ENCODE data around the gene KLF7.

Gene KLF7

GRCh38 chr2:207091176-207091575 lies 74.6 kb downstream of the KLF7 start:
- no peak for DNase-seq (ENCODE audit: low read depth)

GRCh38 chr2:207090389-207090788 lies 75.4 kb downstream of the KLF7 start:
- DNase-seq (ENCODE audit: low read depth) = no peak

GRCh38 chr2:207088839-207089238 lies 76.9 kb downstream of the KLF7 start:
- no peak for DNase-seq (ENCODE audit: low read depth)

GRCh38 chr2:207088276-207088675 lies 77.5 kb downstream of the KLF7 start:
- no peak for DNase-seq (ENCODE audit: low read depth)

- no peak for DNase-seq (ENCODE audit: low read depth)
Observed at GRCh38 chr2:207087046-207087902, 78.5 kb downstream of the KLF7 start.

GRCh38 chr2:207086136-207086535 lies 79.6 kb downstream of the KLF7 start:
- DNase-seq (ENCODE audit: low read depth) = no peak

GRCh38 chr2:207085110-207085509 lies 80.6 kb downstream of the KLF7 start:
- DNase-seq (ENCODE audit: low read depth) = no peak

- no peak for DNase-seq (ENCODE audit: low read depth)
Observed at GRCh38 chr2:207083361-207084110, 82.2 kb downstream of the KLF7 start.

GRCh38 chr2:207082619-207083018 lies 83.1 kb downstream of the KLF7 start:
- DNase-seq (ENCODE audit: low read depth) = no peak

GRCh38 chr2:207078186-207078798 lies 87.5 kb downstream of the KLF7 start:
- no peak for DNase-seq (ENCODE audit: low read depth)

- DNase-seq (ENCODE audit: low read depth) = no peak
Observed at GRCh38 chr2:207077266-207077665, 88.5 kb downstream of the KLF7 start.

- no peak for DNase-seq (ENCODE audit: low read depth)
Observed at GRCh38 chr2:207075456-207075855, 90.3 kb downstream of the KLF7 start.

GRCh38 chr2:207073801-207074678 lies 91.7 kb downstream of the KLF7 start:
- peak; percentile 33 for DNase-seq (ENCODE audit: low read depth)

- DNase-seq (ENCODE audit: low read depth) = no peak
Observed at GRCh38 chr2:207073412-207073800, 92.3 kb downstream of the KLF7 start.

- DNase-seq (ENCODE audit: low read depth) = no peak
Observed at GRCh38 chr2:207072571-207072970, 93.2 kb downstream of the KLF7 start.

GRCh38 chr2:207071820-207072219 lies 93.9 kb downstream of the KLF7 start:
- no peak for DNase-seq (ENCODE audit: low read depth)

GRCh38 chr2:207067473-207067872 lies 98.3 kb downstream of the KLF7 start:
- DNase-seq (ENCODE audit: low read depth) = no peak

- DNase-seq (ENCODE audit: low read depth) = no peak
Observed at GRCh38 chr2:207066791-207067460, 98.8 kb downstream of the KLF7 start.

GRCh38 chr2:207066166-207066565 lies 99.6 kb downstream of the KLF7 start:
- DNase-seq (ENCODE audit: low read depth) = no peak

GRCh38 chr2:207064128-207064690 lies 101.5 kb downstream of the KLF7 start:
- DNase-seq (ENCODE audit: low read depth) = no peak

- no peak for DNase-seq (ENCODE audit: low read depth)
Observed at GRCh38 chr2:207061181-207061580, 104.6 kb downstream of the KLF7 start.
